PC-9 (cell line): ENCODE measurements around the gene DAPK2. TPM values are rescaled to one million over a fixed set of nuclear protein-coding genes. Genes with fewer than 3 reads are reported as not detected.

Source experiments
- BruUV-seq: library from RNA; stranded (reverse); fragments of 400-500 nt; replicated peaks from 2 replicates; lab custom pipeline; 2021; lab: Mats Ljungman, UMichigan
- CTCF ChIA-PET: fragments of 300-600 bp; sonication (Branson Sonifier 250); formaldehyde crosslinking; loops from one replicate; lab custom pipeline; 2022; ENCODE audit warnings: antibody characterized with exemption; lab: Charles Lee
- POLR2A ChIA-PET: fragments of 300-600 bp; sonication (Branson Sonifier 250); formaldehyde crosslinking; loops from one replicate; lab custom pipeline; 2022; ENCODE audit warnings: antibody characterized with exemption; ENCODE audit not compliant: unreplicated experiment; lab: Charles Lee
- DNase-seq, 2 experiments: peaks; one replicate each; pipeline versions ENCODE4 v3.0.0 to v3.0.0-alpha.2; 2015 to 2022; ENCODE audit warnings: mixed read lengths in 1 of 2
- H2AFZ ChIP-seq: fragments of 200-600 bp; sonication (generic); 2 replicates; pipeline ENCODE4 v1.8.1; 2017; ENCODE audit warnings: antibody characterized with exemption
- H3F3A ChIP-seq: fragments of 200-600 bp; sonication (generic); 2 replicates; pipeline ENCODE4 v1.8.1; 2017; ENCODE audit warnings: antibody characterized with exemption, mild to moderate bottlenecking, low read depth; ENCODE audit not compliant: insufficient read depth
- H3K27ac ChIP-seq: fragments of 200-600 bp; sonication (generic); 2 replicates; pipeline ENCODE4 v1.6.1; 2016; ENCODE audit warnings: mixed run types
- H3K27me3 ChIP-seq: fragments of 200-600 bp; sonication (generic); 2 replicates; pipeline ENCODE4 v1.6.1; 2016; ENCODE audit warnings: low read depth, mixed run types; ENCODE audit not compliant: insufficient read depth
- H3K36me3 ChIP-seq: fragments of 200-600 bp; sonication (generic); 2 replicates; pipeline ENCODE4 v1.6.1; 2016; ENCODE audit warnings: low read depth, mixed run types
- H3K4me1 ChIP-seq: fragments of 200-600 bp; sonication (generic); replicated peaks from 2 replicates; pipeline ENCODE4 v1.6.1; 2016; ENCODE audit warnings: mixed run types; ENCODE audit not compliant: insufficient read depth
- H3K4me2 ChIP-seq: fragments of 200-600 bp; sonication (generic); 2 replicates; pipeline ENCODE4 v1.6.1; 2017; ENCODE audit warnings: mixed run types
- H3K4me3 ChIP-seq: fragments of 200-600 bp; sonication (generic); 2 replicates; pipeline ENCODE4 v1.6.1; 2016; ENCODE audit warnings: mixed run types
- H3K79me2 ChIP-seq: fragments of 200-600 bp; sonication (generic); 2 replicates; pipeline ENCODE4 v1.6.1; 2017; ENCODE audit warnings: low read depth, mixed run types
- H3K9me2 ChIP-seq: fragments of 200-600 bp; sonication (generic); 2 replicates; pipeline ENCODE4 v1.8.1; 2017; ENCODE audit warnings: mild to moderate bottlenecking; ENCODE audit not compliant: insufficient read depth
- H3K9me3 ChIP-seq: fragments of 200-600 bp; sonication (generic); 2 replicates; pipeline ENCODE4 v1.8.1; 2016; ENCODE audit warnings: low read depth; ENCODE audit not compliant: insufficient read depth
- H4K20me1 ChIP-seq: fragments of 200-600 bp; sonication (generic); 2 replicates; pipeline ENCODE4 v1.8.1; 2017; ENCODE audit not compliant: insufficient read depth
- CTCF ChIP-seq: fragments of 200-600 bp; sonication (generic); conservative IDR thresholded peaks from 2 replicates; pipeline ENCODE4 v1.6.1; 2017; ENCODE audit warnings: mixed run types, antibody characterized with exemption, mild to moderate bottlenecking, moderate library complexity
- EZH2 ChIP-seq: fragments of 200-600 bp; sonication (generic); IDR thresholded peaks from 2 replicates; pipeline ENCODE4 v1.8.0; 2017; ENCODE audit warnings: antibody characterized with exemption, low read depth
- intact Hi-C: fragments of 100-400 bp; cut with micrococcal nuclease; formaldehyde crosslinking; loops from one replicate; pipeline ENCODE4 v1.10.0; 2022; ENCODE audit not compliant: unreplicated experiment
- total RNA-seq: library from RNA; stranded (reverse); gene quantifications from 2 replicates; pipeline ENCODE4 v1.2.3, GENCODE V29; 2021

The DAPK2 gene
- total RNA-seq, 1 experiment from 2014 or later, result 11.0 TPM

- Histone ChIP-seq H3K4me1 (no peaks in the 10 kb centered on the region), H3K27me3 (no peaks in the 10 kb centered on the region), H3K79me2 (no peaks in the 10 kb centered on the region), H3K4me3 (no peak overlapping the region), H3K27ac (no peak overlapping the region), H3K9me3 (no peaks in the 10 kb centered on the region), H3K4me2 (no peak overlapping the region), H4K20me1 (no peaks in the 10 kb centered on the region), H3F3A (no peaks in the 10 kb centered on the region), H2AFZ (no peak overlapping the region), H3K36me3 (no peaks in the 10 kb centered on the region), H3K9me2 (no peaks in the 10 kb centered on the region)
- intact Hi-C loops, result no loop called here
- no peak for DNase-seq
- POLR2A ChIA-PET, result no interaction called here
- CTCF ChIA-PET, result no interaction called here
- TF ChIP-seq CTCF (no peak), EZH2 (no peak)
- BruUV-seq, result no TSS peak
These were observed 63.9 kb downstream of the DAPK2 start for GRCh38 chr15:63982381-63982854.

GRCh38 chr15:63981596-63982320 lies 64.5 kb downstream of the DAPK2 start:
- H2AFZ ChIP-seq, result no peak overlapping the region
- POLR2A ChIA-PET, result interaction anchor here (0.6 kb wide), 1 partner anchor 81 kb away, joined by 3 read pairs; no protein-coding TSS in a partner anchor
- H3K27me3 ChIP-seq, result no peaks in the 10 kb centered on the region
- no peaks in the 10 kb centered on the region for H3K4me1 ChIP-seq
- H3K9me3 ChIP-seq, result no peaks in the 10 kb centered on the region
- no peak for DNase-seq
- no peaks in the 10 kb centered on the region for H3K79me2 ChIP-seq
- TF ChIP-seq EZH2 (no peak), CTCF (no peak)
- no peak overlapping the region for H3K4me3 ChIP-seq
- no peak overlapping the region for H3K4me2 ChIP-seq
- intact Hi-C loops, result no loop called here
- H3F3A ChIP-seq, result no peaks in the 10 kb centered on the region
- no peaks in the 10 kb centered on the region for H4K20me1 ChIP-seq
- BruUV-seq, result no TSS peak
- no peak overlapping the region for H3K27ac ChIP-seq
- no peaks in the 10 kb centered on the region for H3K9me2 ChIP-seq
- CTCF ChIA-PET, result no interaction called here
- H3K36me3 ChIP-seq, result no peaks in the 10 kb centered on the region

GRCh38 chr15:63979262-63979793 lies 67.0 kb downstream of the DAPK2 start:
- Histone ChIP-seq H3K4me3 (no peak overlapping the region), H3F3A (no peaks in the 10 kb centered on the region), H3K79me2 (no peaks in the 10 kb centered on the region), H3K36me3 (no peaks in the 10 kb centered on the region), H3K4me1 (no peaks in the 10 kb centered on the region), H4K20me1 (no peaks in the 10 kb centered on the region), H3K9me3 (no peaks in the 10 kb centered on the region), H3K9me2 (no peaks in the 10 kb centered on the region), H2AFZ (no peak overlapping the region), H3K27me3 (no peaks in the 10 kb centered on the region), H3K4me2 (no peak overlapping the region), H3K27ac (no peak overlapping the region)
- intact Hi-C loops, result no loop called here
- ChIA-PET CTCF (no interaction called here), POLR2A (no interaction called here)
- TF ChIP-seq CTCF (no peak), EZH2 (no peak)
- BruUV-seq, result no TSS peak
- no peak for DNase-seq
